ENCODE measurements around the gene METRNL. TPM values are rescaled to one million over a fixed set of nuclear protein-coding genes. Genes with fewer than 3 reads are reported as not detected.
A peak's percentile ranks its signal among the peaks of the same experiment; 100 is the strongest.

METRNL gene
- total RNA-seq, 1 donor from 2014 or later = 50.8 TPM

DNA sequence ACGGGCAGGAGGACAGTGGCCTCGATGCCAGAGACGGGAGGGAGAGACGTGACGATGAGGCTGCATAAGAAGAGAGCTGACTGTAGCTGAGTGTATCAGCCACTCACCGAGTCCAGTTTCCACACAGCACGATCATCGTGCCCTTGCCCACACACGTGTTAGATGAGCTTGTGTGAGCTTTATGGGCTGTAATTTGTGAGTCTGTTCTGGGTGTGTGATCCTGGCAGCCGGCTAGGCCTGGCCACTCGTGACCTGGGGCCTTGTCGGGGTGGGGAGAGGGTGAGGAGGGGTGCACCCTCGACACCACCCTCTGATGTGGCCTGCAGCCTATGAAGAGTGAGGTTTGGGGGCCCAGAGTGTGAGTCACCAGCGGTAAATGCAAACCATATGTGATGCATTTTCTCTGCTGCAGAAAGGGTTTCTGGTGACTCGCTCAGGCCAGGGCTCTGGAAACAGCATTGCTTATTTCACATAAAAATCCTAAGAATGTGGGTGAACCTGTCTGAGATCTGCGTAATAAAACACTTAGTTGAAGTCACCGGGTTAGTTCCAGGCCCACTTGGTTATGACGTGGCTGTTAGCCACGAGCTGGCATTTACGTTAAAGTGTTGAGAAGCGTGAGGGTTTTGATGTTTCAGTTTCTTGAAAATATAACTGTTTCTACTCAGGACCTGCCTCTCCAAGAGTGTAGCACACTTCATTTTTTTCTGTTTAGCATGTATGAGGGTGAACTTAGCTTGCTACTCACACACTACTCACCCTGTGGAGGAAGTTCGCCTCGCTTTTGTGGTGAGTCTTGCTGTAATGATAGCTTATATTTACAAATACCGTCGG, 4.2 kb downstream of the METRNL start:
- no peak for TF ChIP-seq CTCF (IDR thresholded peaks at IDR 0.05; ENCODE audit: insufficient read depth, low read length, severe bottlenecking)
- DNase-seq (ENCODE audit: low read depth) = peak; percentile 72
- peak; percentile 84 for FAIRE-seq
- Histone ChIP-seq H3K36me3 (ENCODE audit: control insufficient read depth, insufficient read depth, low read length) (no peaks in the 10 kb centered on the region), H3K4me3 (ENCODE audit: low read depth, low read length) (no peak overlapping the region), H3K27me3 (ENCODE audit: control insufficient read depth, insufficient read depth, low read length) (peaks cover 2% of the 10 kb centered on the region)

DNA sequence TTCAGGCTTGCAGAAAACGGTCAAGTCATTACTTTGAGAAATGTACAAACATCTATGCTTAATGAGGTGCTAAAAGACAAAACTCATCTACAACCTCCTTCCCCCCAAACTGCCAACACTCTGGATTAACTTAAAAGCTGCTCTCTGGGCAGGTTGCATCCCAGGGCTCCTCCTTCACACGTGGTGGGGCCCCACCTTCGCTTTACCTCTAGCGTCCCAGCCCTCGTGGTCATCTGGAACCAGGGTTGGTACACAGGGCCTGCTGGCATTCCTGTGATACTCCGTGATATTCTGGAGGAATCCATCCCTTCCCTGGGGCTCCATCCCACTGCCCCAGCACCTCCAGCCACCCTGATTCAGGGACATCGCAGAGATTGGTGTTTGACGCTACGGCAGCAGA, 4.8 kb downstream of the METRNL start:
- DNase-seq (ENCODE audit: low read depth) (no peak), FAIRE-seq (no peak)
- Histone ChIP-seq H3K4me3 (ENCODE audit: low read depth, low read length) (no peak overlapping the region), H3K36me3 (ENCODE audit: control insufficient read depth, insufficient read depth, low read length) (no peaks in the 10 kb centered on the region), H3K27me3 (ENCODE audit: control insufficient read depth, insufficient read depth, low read length) (peaks cover 2% of the 10 kb centered on the region)
- no peak for TF ChIP-seq CTCF (IDR thresholded peaks at IDR 0.05; ENCODE audit: insufficient read depth, low read length, severe bottlenecking)

DNA sequence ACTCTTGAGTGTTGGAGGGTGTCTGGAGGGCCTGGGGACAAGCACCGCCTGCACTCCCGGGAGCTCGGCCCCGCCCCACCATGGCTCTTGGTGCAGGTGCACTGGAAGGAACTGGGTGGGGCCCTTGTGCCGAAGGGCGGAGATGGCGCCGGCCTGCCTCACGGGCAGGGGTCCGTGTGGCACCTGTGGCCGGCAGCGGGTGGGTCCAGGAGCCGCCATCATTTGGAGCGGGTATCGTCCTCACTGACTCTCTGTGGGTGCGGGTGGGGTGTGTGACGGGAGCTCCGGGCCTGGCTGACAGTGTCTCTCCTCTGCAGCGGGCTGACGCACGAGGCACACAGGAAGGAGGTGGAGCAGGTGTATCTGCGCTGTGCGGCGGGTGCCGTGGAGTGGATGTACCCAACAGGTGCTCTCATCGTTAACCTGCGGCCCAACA, 5.2 kb downstream of the METRNL start:
- no peak for DNase-seq (ENCODE audit: low read depth)
- Histone ChIP-seq H3K27me3 (ENCODE audit: control insufficient read depth, insufficient read depth, low read length) (peaks cover 2% of the 10 kb centered on the region), H3K4me3 (ENCODE audit: low read depth, low read length) (no peak overlapping the region), H3K36me3 (ENCODE audit: control insufficient read depth, insufficient read depth, low read length) (no peaks in the 10 kb centered on the region)
- no peak for TF ChIP-seq CTCF (IDR thresholded peaks at IDR 0.05; ENCODE audit: insufficient read depth, low read length, severe bottlenecking)
- FAIRE-seq = no peak

DNA sequence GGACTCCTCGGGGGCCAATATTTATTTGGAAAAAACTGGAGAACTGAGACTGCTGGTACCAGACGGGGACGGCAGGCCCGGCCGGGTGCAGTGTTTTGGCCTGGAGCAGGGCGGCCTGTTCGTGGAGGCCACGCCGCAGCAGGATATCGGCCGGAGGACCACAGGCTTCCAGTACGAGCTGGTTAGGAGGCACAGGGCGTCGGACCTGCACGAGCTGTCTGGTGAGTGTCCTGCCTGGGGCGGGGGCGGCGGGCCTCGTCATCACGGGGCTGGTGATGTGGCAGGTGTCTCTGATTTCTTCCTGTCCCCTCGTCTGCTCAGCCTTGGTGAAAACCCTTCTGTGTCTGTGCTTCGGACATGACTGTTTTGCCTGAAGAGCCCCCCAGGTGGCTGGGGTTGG, 5.7 kb downstream of the METRNL start:
- no peaks in the 10 kb centered on the region for H3K36me3 ChIP-seq (ENCODE audit: control insufficient read depth, insufficient read depth, low read length)
- TF ChIP-seq CTCF (IDR thresholded peaks at IDR 0.05; ENCODE audit: insufficient read depth, low read length, severe bottlenecking) = no peak
- peaks cover 2% of the 10 kb centered on the region for H3K27me3 ChIP-seq (ENCODE audit: control insufficient read depth, insufficient read depth, low read length)
- FAIRE-seq = no peak
- DNase-seq (ENCODE audit: low read depth) = no peak
- no peak overlapping the region for H3K4me3 ChIP-seq (ENCODE audit: low read depth, low read length)

GRCh38 chr17:83085526-83086198, 6.3 kb downstream of the METRNL start:
- Histone ChIP-seq H3K27me3 (ENCODE audit: control insufficient read depth, insufficient read depth, low read length) (peaks cover 2% of the 10 kb centered on the region), H3K36me3 (ENCODE audit: control insufficient read depth, insufficient read depth, low read length) (no peaks in the 10 kb centered on the region), H3K4me3 (ENCODE audit: low read depth, low read length) (no peak overlapping the region)
- no peak for FAIRE-seq
- DNase-seq (ENCODE audit: low read depth) = no peak
- no peak for TF ChIP-seq CTCF (IDR thresholded peaks at IDR 0.05; ENCODE audit: insufficient read depth, low read length, severe bottlenecking)
